Psoas muscle (tissue), 8 donors: ENCODE measurements around the gene PSMD7. TPM values are rescaled to one million over a fixed set of nuclear protein-coding genes. Genes with fewer than 3 reads are reported as not detected.

Experiments
- ATAC-seq, 4 donors: fragments of 200-7000 bp; cut with Tn5 transposase; one replicate each; pipeline ENCODE4 v1.9.1; 2020; ENCODE audit warnings: moderate library complexity in 3 of 4, mild to moderate bottlenecking in 2 of 4
- DNase-seq, 2 donors: peaks; one replicate each; pipeline ENCODE4 v3.0.0-alpha.2; 2020
- H3K27ac ChIP-seq: fragments of 200-600 bp; one replicate; pipeline ENCODE4 v1.8.0; 2022
- H3K27me3 ChIP-seq, 3 donors: fragments of 200-600 bp in 1 of 3; one replicate each; pipeline versions ENCODE4 v1.6.1 to v1.8.0; 2013 to 2022; ENCODE audit warnings: low read length in 2 of 3, mild to moderate bottlenecking in 2 of 3, moderate library complexity in 1 of 3; ENCODE audit not compliant: insufficient read depth in 3 of 3
- H3K36me3 ChIP-seq, 2 donors: fragments of 200-600 bp in 1 of 2; one replicate each; pipeline versions ENCODE4 v1.6.1 to v1.8.0; 2013 to 2022; ENCODE audit warnings: low read depth in 1 of 2, mild to moderate bottlenecking in 1 of 2, moderate library complexity in 1 of 2; ENCODE audit not compliant: insufficient read depth in 1 of 2
- H3K4me1 ChIP-seq: fragments of 200-600 bp; one replicate; pipeline ENCODE4 v1.8.0; 2022
- H3K4me3 ChIP-seq: fragments of 200-600 bp; one replicate; pipeline ENCODE4 v1.8.0; 2022; ENCODE audit warnings: mild to moderate bottlenecking
- H3K9me3 ChIP-seq: fragments of 200-600 bp; one replicate; pipeline ENCODE4 v1.8.0; 2022
- CTCF ChIP-seq: fragments of 200-600 bp; IDR thresholded peaks from one replicate; pipeline ENCODE4 v1.8.0; 2022; ENCODE audit warnings: antibody characterized with exemption
- WGBS, 3 donors: extraction: QIAGEN DNeasy Blood & Tissue Kit; methylation state at CpG; one replicate each; pipeline versions ENCODE4 v1.1.6 to v1.1.7; 2013; 5-methylcytosine and 5-hydroxymethylcytosine counted together
- intact Hi-C, 2 donors: fragments of 100-400 bp; cut with DNase I; formaldehyde crosslinking; loops; one replicate each; pipeline versions ENCODE4 v1.11.0 to v1.14.2; 2022
- polyA plus RNA-seq, 3 donors: library from polyadenylated mRNA; stranded (reverse); fragments of 200-250 nt; gene quantifications; one replicate each; pipeline ENCODE4 v1.2.3, GENCODE V29; 2013
- total RNA-seq, 4 donors: library from RNA; stranded (reverse); fragmentation: NEBNext Ultra II Directional in 2 of 4; extraction: Animal tissue kit (Norgen Biotek cat#: 25700) in 2 of 4; gene quantifications; one replicate each; pipeline versions ENCODE4 v1.2.1 to v1.2.4, GENCODE V29; 2021 to 2023
- donor health status: healthy with polysubstance abuse.
- donor health status: DM: no; HTN: no; CAD: no; lungs with moderate emphysema.
- donor health status: Bipolar disorder and iron deficiency.
- donor health status: healthy.
- donor health status: DM: yes; HTN: yes; CAD: no.
- donor health status: DM: no; HTN: no; CAD: no.
- donor health status: DM: no; HTN: no; CAD: no.
- donor health status: DM: yes; HTN: yes; CAD: no.

Gene PSMD7
- total and polyA plus RNA-seq, 7 donors, result 122 to 230 (median 201) TPM

GRCh38 chr16:74304835-74305176 lies 8.2 kb downstream of the PSMD7 start:
- no peak for ATAC-seq
- Histone ChIP-seq H3K36me3 (peaks cover 32 to 84% of the 10 kb centered on the region in 2 donors), H3K4me1 (peaks cover under 1% of the 10 kb centered on the region), H3K9me3 (no peaks in the 10 kb centered on the region), H3K27me3 (no peaks in the 10 kb centered on the region), H3K27ac (no peak overlapping the region), H3K4me3 (no peak overlapping the region)
- intact Hi-C loops, result loop anchor here in 1 of 2 donors (5.0 kb wide), 1 partner anchor 127 kb away; no protein-coding TSS in a partner anchor
- 89 to 94% (median 92%) methylated on average over 2 of the region's 2 CpGs for WGBS, 3 donors
- TF ChIP-seq CTCF, result no peak
- no peak for DNase-seq

DNA sequence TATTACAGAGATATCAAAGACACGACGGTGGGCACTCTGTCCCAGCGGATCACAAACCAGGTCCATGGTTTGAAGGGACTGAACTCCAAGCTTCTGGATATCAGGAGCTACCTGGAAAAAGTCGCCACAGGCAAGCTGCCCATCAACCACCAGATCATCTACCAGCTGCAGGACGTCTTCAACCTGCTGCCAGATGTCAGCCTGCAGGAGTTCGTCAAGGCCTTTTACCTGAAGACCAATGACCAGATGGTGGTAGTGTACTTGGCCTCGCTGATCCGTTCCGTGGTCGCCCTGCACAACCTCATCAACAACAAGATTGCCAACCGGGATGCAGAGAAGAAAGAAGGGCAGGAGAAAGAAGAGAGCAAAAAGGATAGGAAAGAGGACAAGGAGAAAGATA lies 8.7 kb downstream of the PSMD7 start:
- Histone ChIP-seq H3K27me3 (no peaks in the 10 kb centered on the region), H3K4me3 (no peak overlapping the region), H3K27ac (no peak overlapping the region), H3K9me3 (no peaks in the 10 kb centered on the region), H3K4me1 (no peaks in the 10 kb centered on the region), H3K36me3 (peaks cover 29 to 79% of the 10 kb centered on the region in 2 donors)
- 78 to 84% (median 79%) methylated on average over 11 of the region's 11 CpGs for WGBS, 3 donors
- intact Hi-C loops, result loop anchor here in 1 of 2 donors (5.0 kb wide), 1 partner anchor 127 kb away; no protein-coding TSS in a partner anchor
- ATAC-seq (no peak), DNase-seq (no peak)
- no peak for TF ChIP-seq CTCF

- ATAC-seq, result no peak
- H3K9me3 ChIP-seq, result no peaks in the 10 kb centered on the region
- no peak for DNase-seq
- WGBS, 3 donors, result 53 to 71% (median 54%) methylated on average over 8 of the region's 8 CpGs
- TF ChIP-seq CTCF, result no peak
- no peak overlapping the region for H3K4me3 ChIP-seq
- H3K27ac ChIP-seq, result no peak overlapping the region
- H3K27me3 ChIP-seq, result no peaks in the 10 kb centered on the region
- no peaks in the 10 kb centered on the region for H3K4me1 ChIP-seq
- H3K36me3 ChIP-seq, result peaks cover 23 to 70% of the 10 kb centered on the region in 2 donors
- intact Hi-C loops, result loop anchor here in 1 of 2 donors (5.0 kb wide), 1 partner anchor 126 kb away; no protein-coding TSS in a partner anchor
Measured at GRCh38 chr16:74305978-74306784, 9.6 kb downstream of the PSMD7 start.

DNA sequence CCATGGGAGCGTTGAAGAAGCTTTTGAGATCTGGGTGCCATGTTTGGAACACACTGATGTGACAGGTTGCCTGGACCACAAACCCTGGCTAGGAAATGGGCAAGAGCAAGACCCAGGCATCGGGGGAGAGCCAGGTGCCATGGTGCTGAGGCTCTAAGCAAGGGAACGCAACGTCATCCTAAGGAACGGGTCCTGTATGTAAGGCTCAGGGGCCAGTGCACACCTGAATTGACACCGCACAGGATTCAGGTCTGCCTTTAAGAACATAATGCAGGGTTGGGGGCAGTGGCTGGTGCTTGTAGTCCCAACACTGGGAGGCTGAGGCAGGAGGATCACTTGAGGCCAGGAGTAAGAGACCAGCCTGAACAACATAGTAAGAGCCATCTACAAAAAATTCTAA lies 10.8 kb downstream of the PSMD7 start:
- H3K27ac ChIP-seq, result no peak overlapping the region
- no peaks in the 10 kb centered on the region for H3K4me1 ChIP-seq
- 87 to 94% (median 92%) methylated on average over 6 of the region's 6 CpGs for WGBS, 3 donors
- DNase-seq, result no peak
- H3K36me3 ChIP-seq, result peaks cover 22 to 58% of the 10 kb centered on the region in 2 donors
- H3K27me3 ChIP-seq, result no peaks in the 10 kb centered on the region
- no peak for TF ChIP-seq CTCF
- H3K4me3 ChIP-seq, result no peak overlapping the region
- H3K9me3 ChIP-seq, result no peaks in the 10 kb centered on the region
- peak in 3 of 4 donors; percentile 5 to 14 (median 8) for ATAC-seq
- intact Hi-C loops, result loop anchor here in 1 of 2 donors (5.0 kb wide), 1 partner anchor 125 kb away; no protein-coding TSS in a partner anchor
